GM19438 (cell line): ENCODE measurements around the gene CARS2.
A peak's percentile ranks its signal among the peaks of the same experiment; 100 is the strongest.
"Not testable (repeated sequence)": the region's sequence is repeated elsewhere in the genome, so short reads cannot be mapped to it uniquely, and the experiment has no call there.

Source experiments
- ATAC-seq: cut with Tn5 transposase; IDR thresholded peaks from one replicate; pipeline ENCODE4 v1.9.1; 2021; ENCODE audit warnings: low read depth; ENCODE audit not compliant: unreplicated experiment

Gene CARS2

GRCh38 chr13:110705826-110706569 is at the start of gene CARS2:
TSS of gene CARS2 (minus strand) at chr13:110706116. CDS start at chr13:110706093, 23 bp downstream.
- peak; percentile 95 for ATAC-seq

GRCh38 chr13:110748271-110748670 is 42.4 kb upstream of the CARS2 start:
- ATAC-seq = no peak

GRCh38 chr13:110746438-110746837 is 40.5 kb upstream of the CARS2 start:
- ATAC-seq = no peak

GRCh38 chr13:110743687-110744086 is 37.8 kb upstream of the CARS2 start:
- ATAC-seq = no peak

- ATAC-seq = no peak
Measured at GRCh38 chr13:110737555-110737954, 31.6 kb upstream of the CARS2 start.

- no peak for ATAC-seq
Measured at GRCh38 chr13:110734561-110734960, 28.6 kb upstream of the CARS2 start.

- no peak for ATAC-seq
Measured at GRCh38 chr13:110731072-110731471, 25.2 kb upstream of the CARS2 start.

- no peak for ATAC-seq
Measured at GRCh38 chr13:110726726-110727125, 20.8 kb upstream of the CARS2 start.

- not testable (repeated sequence) for ATAC-seq
Measured at GRCh38 chr13:110726153-110726552, 20.2 kb upstream of the CARS2 start.

- ATAC-seq = no peak
Measured at GRCh38 chr13:110723598-110723997, 17.7 kb upstream of the CARS2 start.

- ATAC-seq = no peak
Measured at GRCh38 chr13:110722971-110723370, 17.1 kb upstream of the CARS2 start.

GRCh38 chr13:110719036-110719710 is 13.3 kb upstream of the CARS2 start:
- ATAC-seq = no peak

GRCh38 chr13:110716247-110716515 is 10.3 kb upstream of the CARS2 start:
- no peak for ATAC-seq

GRCh38 chr13:110715395-110716246 is 9.7 kb upstream of the CARS2 start:
- peak; percentile 47 for ATAC-seq

- no peak for ATAC-seq
Measured at GRCh38 chr13:110714797-110715394, 9.0 kb upstream of the CARS2 start.

- ATAC-seq = no peak
Measured at GRCh38 chr13:110713981-110714796, 8.3 kb upstream of the CARS2 start.

- ATAC-seq = no peak
Measured at GRCh38 chr13:110713642-110713952, 7.7 kb upstream of the CARS2 start, which contains the start of gene ING1. TSS of gene ING1 (plus strand) at chr13:110713700. CDS start at chr13:110714150, 450 bp downstream.

GRCh38 chr13:110712849-110713641 is 7.1 kb upstream of the CARS2 start:
- peak; percentile 47 for ATAC-seq

- peak; percentile 27 for ATAC-seq
Measured at GRCh38 chr13:110712081-110712848, 6.3 kb upstream of the CARS2 start.
